Neural cell (in vitro differentiated cells): ENCODE results near the gene PIP4K2C.

Experiments used
- EP300 ChIP-seq: fragments of 450-650 bp; conservative IDR thresholded peaks from 2 replicates; pipeline ENCODE4 v1.6.1; 2014; ENCODE audit warnings: antibody characterized with exemption, mild to moderate bottlenecking, moderate library complexity; ENCODE audit not compliant: poor library complexity, severe bottlenecking
- SMC3 ChIP-seq: fragments of 450-650 bp; conservative IDR thresholded peaks from 2 replicates; pipeline ENCODE4 v1.6.1; 2014; ENCODE audit warnings: antibody characterized with exemption, mild to moderate bottlenecking, moderate library complexity; ENCODE audit not compliant: poor library complexity
- TF ChIP-seq, protein P1 (sequence below): fragments of 450-650 bp; IDR thresholded peaks from 2 replicates; pipeline ENCODE4 v1.5.1; 2014; ENCODE audit warnings: antibody characterized with exemption, mild to moderate bottlenecking, moderate library complexity; ENCODE audit not compliant: poor library complexity, severe bottlenecking

DNA sequence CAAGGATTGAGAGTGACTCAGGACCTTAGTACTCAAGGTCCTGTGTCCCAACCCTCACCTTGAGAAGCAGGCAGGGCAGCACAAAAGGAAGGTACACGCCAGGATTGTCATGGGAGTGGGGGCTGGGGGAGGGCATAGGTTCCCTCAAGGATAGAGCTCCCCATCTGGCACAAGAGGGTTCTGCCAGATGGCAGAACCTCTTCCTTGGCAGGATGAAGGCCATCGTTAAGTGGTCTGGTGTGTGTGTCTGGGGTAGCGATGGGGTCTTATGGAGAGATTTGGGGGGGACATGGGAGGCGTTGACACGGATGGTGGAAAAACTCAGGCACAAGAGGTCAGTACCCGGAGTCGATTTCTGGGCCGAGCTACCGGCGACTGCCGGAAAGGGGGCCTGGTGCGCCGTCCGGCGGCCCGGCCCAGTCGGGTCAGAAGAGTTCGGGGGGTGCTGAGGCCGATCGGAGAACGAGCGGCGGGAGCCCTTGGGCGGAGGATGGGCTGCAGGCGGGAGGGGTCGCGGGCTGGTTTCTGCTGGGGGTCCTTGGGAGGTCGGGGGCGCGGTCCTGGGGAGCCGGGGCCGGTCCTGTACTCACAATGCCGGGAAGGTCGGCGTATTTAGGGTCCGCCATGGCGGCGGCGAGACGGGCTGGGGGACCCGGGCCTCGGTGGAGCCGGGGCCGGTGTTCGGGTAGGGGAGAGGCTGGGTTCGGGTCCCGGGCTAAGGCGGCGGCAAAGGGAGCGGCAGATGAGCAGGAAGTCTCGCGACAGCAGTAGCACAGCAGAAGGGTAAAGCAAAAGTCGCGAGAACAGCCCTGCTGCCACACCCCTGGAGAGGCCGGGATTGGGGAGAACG is 44.3 kb upstream of the PIP4K2C start, which contains the start of gene DCTN2:
- TF ChIP-seq, protein P1, sequence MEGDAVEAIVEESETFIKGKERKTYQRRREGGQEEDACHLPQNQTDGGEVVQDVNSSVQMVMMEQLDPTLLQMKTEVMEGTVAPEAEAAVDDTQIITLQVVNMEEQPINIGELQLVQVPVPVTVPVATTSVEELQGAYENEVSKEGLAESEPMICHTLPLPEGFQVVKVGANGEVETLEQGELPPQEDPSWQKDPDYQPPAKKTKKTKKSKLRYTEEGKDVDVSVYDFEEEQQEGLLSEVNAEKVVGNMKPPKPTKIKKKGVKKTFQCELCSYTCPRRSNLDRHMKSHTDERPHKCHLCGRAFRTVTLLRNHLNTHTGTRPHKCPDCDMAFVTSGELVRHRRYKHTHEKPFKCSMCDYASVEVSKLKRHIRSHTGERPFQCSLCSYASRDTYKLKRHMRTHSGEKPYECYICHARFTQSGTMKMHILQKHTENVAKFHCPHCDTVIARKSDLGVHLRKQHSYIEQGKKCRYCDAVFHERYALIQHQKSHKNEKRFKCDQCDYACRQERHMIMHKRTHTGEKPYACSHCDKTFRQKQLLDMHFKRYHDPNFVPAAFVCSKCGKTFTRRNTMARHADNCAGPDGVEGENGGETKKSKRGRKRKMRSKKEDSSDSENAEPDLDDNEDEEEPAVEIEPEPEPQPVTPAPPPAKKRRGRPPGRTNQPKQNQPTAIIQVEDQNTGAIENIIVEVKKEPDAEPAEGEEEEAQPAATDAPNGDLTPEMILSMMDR: peak; percentile 55
- peak; percentile 22 for TF ChIP-seq EP300
- TF ChIP-seq SMC3: no peak
